Measurements from ENCODE around the gene MOB1B.
"Not testable (repeated sequence)": the region's sequence is repeated elsewhere in the genome, so short reads cannot be mapped to it uniquely, and the experiment has no call there.

The MOB1B gene

GRCh38 chr4:70969076-70969475 lies 66.9 kb downstream of the MOB1B start:
- H3K27ac Mint-ChIP-seq: no peak overlapping the region
- no peaks in the 10 kb centered on the region for H3K27me3 Mint-ChIP-seq
- no peak overlapping the region for H3K4me3 Mint-ChIP-seq
- peaks cover 4% of the 10 kb centered on the region for H3K4me1 Mint-ChIP-seq (ENCODE audit: low read depth)
- peaks cover 10% of the 10 kb centered on the region for H3K36me3 Mint-ChIP-seq (ENCODE audit: low read depth)
- no peaks in the 10 kb centered on the region for H3K9me3 Mint-ChIP-seq

DNA sequence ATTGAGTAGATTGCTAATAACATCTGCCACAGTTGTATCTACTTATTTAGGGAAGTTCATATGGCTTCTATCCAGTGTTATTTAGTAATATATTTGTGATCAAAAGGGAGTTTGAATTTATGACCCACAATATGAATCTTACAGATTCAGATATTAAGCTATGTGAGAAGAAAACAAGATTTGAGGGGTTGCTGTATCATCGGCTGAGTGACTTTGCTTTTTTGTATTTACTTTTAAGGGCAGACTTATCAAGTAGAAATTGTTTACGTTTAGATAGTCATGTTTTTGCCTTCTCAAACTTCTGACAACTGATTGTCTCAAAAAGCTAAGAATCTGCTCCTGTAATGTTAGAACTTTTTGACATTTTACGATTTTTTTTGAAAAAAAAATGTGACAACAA lies 74.1 kb downstream of the MOB1B start:
- no peaks in the 10 kb centered on the region for H3K27me3 Mint-ChIP-seq
- no peak overlapping the region for H3K27ac Mint-ChIP-seq
- H3K36me3 Mint-ChIP-seq (ENCODE audit: low read depth): peaks cover 26% of the 10 kb centered on the region
- peaks cover 4% of the 10 kb centered on the region for H3K4me1 Mint-ChIP-seq (ENCODE audit: low read depth)
- H3K9me3 Mint-ChIP-seq: no peaks in the 10 kb centered on the region
- H3K4me3 Mint-ChIP-seq: no peak overlapping the region

DNA sequence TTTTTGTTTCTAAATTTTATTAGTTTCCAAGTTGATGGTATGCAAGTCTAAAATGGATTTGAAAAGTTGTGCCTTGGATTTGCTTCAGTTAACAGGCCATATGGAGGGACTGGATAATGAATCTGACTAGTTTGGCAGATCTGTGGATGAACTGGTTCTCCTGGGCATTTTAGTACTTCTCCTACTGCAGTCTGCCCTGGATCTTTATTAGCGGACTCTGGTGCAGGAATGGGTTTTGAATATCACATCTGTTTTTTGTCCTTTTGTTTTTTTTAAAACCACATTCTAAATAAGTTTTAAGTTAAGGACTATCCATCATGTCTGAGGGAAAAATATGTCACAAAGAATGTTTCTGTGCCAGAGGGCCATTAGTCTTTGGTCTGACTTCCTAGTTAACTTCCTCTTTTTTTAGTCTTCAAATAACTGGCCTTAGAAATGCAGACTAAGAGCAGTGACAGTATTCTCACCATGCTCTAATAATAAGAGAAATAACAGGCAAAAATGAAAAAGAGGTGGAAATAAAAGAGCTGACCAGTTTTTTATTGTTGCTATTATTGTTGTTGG lies 77.4 kb downstream of the MOB1B start:
- no peaks in the 10 kb centered on the region for H3K27me3 Mint-ChIP-seq
- peaks cover 18% of the 10 kb centered on the region for H3K36me3 Mint-ChIP-seq (ENCODE audit: low read depth)
- H3K9me3 Mint-ChIP-seq: no peaks in the 10 kb centered on the region
- no peaks in the 10 kb centered on the region for H3K4me1 Mint-ChIP-seq (ENCODE audit: low read depth)
- no peak overlapping the region for H3K27ac Mint-ChIP-seq
- no peak overlapping the region for H3K4me3 Mint-ChIP-seq

GRCh38 chr4:70980196-70980595 lies 78.0 kb downstream of the MOB1B start:
- peaks cover 17% of the 10 kb centered on the region for H3K36me3 Mint-ChIP-seq (ENCODE audit: low read depth)
- no peaks in the 10 kb centered on the region for H3K4me1 Mint-ChIP-seq (ENCODE audit: low read depth)
- no peaks in the 10 kb centered on the region for H3K27me3 Mint-ChIP-seq
- no peak overlapping the region for H3K4me3 Mint-ChIP-seq
- H3K9me3 Mint-ChIP-seq: no peaks in the 10 kb centered on the region
- no peak overlapping the region for H3K27ac Mint-ChIP-seq

GRCh38 chr4:70984106-70984505 lies 81.9 kb downstream of the MOB1B start:
- Mint-ChIP-seq H3K27me3 (no peaks in the 10 kb centered on the region), H3K27ac (no peak overlapping the region), H3K36me3 (ENCODE audit: low read depth) (peaks cover 4% of the 10 kb centered on the region), H3K9me3 (no peaks in the 10 kb centered on the region), H3K4me3 (no peak overlapping the region), H3K4me1 (ENCODE audit: low read depth) (no peaks in the 10 kb centered on the region)

GRCh38 chr4:70984589-70984988 lies 82.4 kb downstream of the MOB1B start:
- Mint-ChIP-seq H3K36me3 (ENCODE audit: low read depth) (peaks cover 2% of the 10 kb centered on the region), H3K4me1 (ENCODE audit: low read depth) (no peaks in the 10 kb centered on the region), H3K9me3 (no peaks in the 10 kb centered on the region), H3K27me3 (no peaks in the 10 kb centered on the region), H3K27ac (no peak overlapping the region), H3K4me3 (no peak overlapping the region)

GRCh38 chr4:70991596-70991995 lies 89.4 kb downstream of the MOB1B start:
- Mint-ChIP-seq H3K27me3 (no peaks in the 10 kb centered on the region), H3K4me3 (no peak overlapping the region), H3K9me3 (no peaks in the 10 kb centered on the region), H3K36me3 (ENCODE audit: low read depth) (peaks cover 21% of the 10 kb centered on the region), H3K27ac (no peak overlapping the region), H3K4me1 (ENCODE audit: low read depth) (peaks cover 32% of the 10 kb centered on the region)

DNA sequence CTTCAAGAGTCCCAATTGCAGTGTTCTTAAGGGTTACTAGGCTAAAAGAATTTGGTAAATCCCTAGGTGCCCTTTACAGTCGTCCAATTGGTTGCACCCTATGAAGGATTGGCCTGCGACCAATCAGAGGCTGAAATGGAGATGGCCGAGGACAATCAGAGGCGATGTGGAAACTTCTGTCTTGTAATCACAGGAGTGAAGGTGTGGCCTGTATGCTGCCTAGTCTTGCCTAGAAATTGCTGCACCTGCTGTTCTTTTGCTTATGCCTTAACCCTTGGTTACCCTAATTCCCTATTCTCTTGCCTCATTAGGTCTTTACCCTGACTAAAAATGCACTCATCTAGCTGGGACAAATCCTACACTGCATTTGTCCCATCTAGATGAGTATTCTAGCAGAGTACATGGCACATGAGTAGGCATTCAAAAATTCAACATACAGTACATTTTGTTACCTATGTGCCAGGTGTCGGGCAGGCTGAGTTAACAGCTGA lies 90.3 kb downstream of the MOB1B start:
- H3K9me3 Mint-ChIP-seq: no peaks in the 10 kb centered on the region
- H3K27me3 Mint-ChIP-seq: no peaks in the 10 kb centered on the region
- H3K27ac Mint-ChIP-seq: peak overlapping the region; percentile 94
- H3K4me1 Mint-ChIP-seq (ENCODE audit: low read depth): peaks cover 40% of the 10 kb centered on the region
- peak overlapping the region; percentile 95 for H3K4me3 Mint-ChIP-seq
- peaks cover 25% of the 10 kb centered on the region for H3K36me3 Mint-ChIP-seq (ENCODE audit: low read depth)

DNA sequence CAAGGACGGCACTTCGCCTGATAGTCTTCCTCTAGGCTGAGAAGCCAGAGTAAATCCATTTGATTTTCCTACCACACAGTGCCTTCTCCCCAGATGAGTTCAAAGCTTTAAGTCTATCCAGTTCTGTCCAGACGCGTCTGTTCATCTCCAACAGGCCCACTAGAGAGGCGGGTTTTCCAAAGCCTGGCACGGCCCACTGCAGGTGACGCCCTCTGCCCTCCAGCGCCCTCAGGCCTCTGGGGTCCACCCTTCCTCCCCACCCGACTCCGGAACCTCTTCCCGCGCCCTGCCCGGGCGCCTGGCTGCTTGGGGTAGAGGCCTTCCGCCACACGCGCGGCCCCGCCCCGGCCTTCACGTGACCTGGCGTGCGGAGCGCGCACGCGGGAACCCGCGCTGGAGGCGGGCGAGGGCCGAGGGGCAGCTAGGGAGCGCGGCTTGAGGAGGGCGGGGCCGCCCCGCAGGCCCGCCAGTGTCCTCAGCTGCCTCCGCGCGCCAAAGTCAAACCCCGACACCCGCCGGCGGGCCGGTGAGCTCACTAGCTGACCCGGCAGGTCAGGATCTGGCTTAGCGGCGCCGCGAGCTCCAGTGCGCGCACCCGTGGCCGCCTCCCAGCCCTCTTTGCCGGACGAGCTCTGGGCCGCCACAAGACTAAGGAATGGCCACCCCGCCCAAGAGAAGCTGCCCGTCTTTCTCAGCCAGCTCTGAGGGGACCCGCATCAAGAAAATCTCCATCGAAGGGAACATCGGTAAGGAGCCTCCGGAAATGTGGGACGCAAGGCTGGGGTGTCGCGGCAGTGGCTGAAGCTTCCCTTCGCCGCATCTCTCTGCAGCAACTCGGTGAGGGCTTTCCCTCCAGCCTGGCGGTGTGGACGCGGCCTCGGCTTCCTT lies 91.3 kb downstream of the MOB1B start, which contains the start of gene DCK:
TSS of gene DCK (plus strand) at position 469 of the 888 bp plus-strand sequence. CDS start at position 656, 187 bp downstream.
- H3K4me1 Mint-ChIP-seq (ENCODE audit: low read depth): peaks cover 49% of the 10 kb centered on the region
- peaks cover 34% of the 10 kb centered on the region for H3K36me3 Mint-ChIP-seq (ENCODE audit: low read depth)
- H3K27ac Mint-ChIP-seq: peak within 1 kb of the TSS; percentile 94
- no peaks in the 10 kb centered on the region for H3K27me3 Mint-ChIP-seq
- peak within 1 kb of the TSS; percentile 95 for H3K4me3 Mint-ChIP-seq
- H3K9me3 Mint-ChIP-seq: no peaks in the 10 kb centered on the region

GRCh38 chr4:70994069-70994366 lies 91.8 kb downstream of the MOB1B start:
- no peaks in the 10 kb centered on the region for H3K27me3 Mint-ChIP-seq
- peaks cover 53% of the 10 kb centered on the region for H3K4me1 Mint-ChIP-seq (ENCODE audit: low read depth)
- peak overlapping the region; percentile 95 for H3K4me3 Mint-ChIP-seq
- no peaks in the 10 kb centered on the region for H3K9me3 Mint-ChIP-seq
- peaks cover 40% of the 10 kb centered on the region for H3K36me3 Mint-ChIP-seq (ENCODE audit: low read depth)
- H3K27ac Mint-ChIP-seq: peak overlapping the region; percentile 88

DNA sequence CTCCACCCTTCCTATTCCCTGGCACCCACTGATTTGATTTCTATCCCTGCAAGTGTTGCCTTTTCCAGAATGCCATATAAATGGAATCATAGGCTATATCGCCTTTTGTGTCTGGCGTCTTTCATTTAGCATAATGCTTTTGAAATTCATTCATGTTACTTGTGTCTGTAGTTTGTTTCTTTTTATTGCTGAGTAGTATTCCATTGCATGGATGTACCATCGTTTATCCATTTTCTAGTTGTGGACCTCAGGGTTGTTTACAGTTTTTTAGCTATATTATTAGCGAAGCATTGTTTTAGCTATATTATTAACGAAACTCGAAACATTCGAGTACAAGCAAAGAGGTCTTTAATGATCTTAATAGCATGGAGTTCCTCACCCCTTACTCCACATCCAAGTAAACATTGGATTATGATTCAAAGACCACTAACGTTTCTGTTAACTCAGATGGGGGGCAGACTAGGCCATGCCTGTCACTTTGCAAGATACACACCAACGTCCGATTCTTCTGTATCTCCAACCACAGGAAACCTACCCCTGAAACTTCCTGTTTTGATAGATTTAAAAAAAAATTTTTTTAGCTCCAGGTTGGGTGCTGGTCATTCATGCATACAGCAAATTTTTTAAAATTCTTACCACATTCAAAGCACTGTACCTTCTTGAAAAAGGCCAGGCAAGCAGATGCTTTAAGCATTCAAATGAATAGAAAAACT lies 92.4 kb downstream of the MOB1B start:
- peak overlapping the region; percentile 95 for H3K4me3 Mint-ChIP-seq
- peaks cover 45% of the 10 kb centered on the region for H3K36me3 Mint-ChIP-seq (ENCODE audit: low read depth)
- peak overlapping the region; percentile 88 for H3K27ac Mint-ChIP-seq
- H3K9me3 Mint-ChIP-seq: peaks cover 1% of the 10 kb centered on the region
- H3K27me3 Mint-ChIP-seq: no peaks in the 10 kb centered on the region
- peaks cover 59% of the 10 kb centered on the region for H3K4me1 Mint-ChIP-seq (ENCODE audit: low read depth)

DNA sequence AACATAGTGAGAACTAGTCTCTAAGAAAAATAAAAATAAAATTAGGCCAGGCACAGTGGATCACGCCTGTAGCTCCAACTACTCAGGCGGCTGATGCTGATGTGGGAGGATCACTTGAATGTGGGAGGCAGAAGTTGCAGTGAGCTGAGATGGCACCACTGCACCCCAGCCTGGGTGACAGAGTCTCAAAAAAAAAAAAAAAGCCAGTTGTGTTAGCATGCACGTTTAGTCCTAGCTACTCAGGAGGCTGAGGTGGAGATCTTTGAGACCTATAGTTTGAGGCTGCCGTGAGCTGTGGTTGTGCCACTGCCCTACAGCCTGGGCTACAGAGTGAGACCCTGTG lies 93.8 kb downstream of the MOB1B start:
- peaks cover 60% of the 10 kb centered on the region for H3K36me3 Mint-ChIP-seq (ENCODE audit: low read depth)
- peaks cover 6% of the 10 kb centered on the region for H3K9me3 Mint-ChIP-seq
- peak overlapping the region; percentile 88 for H3K27ac Mint-ChIP-seq
- H3K27me3 Mint-ChIP-seq: no peaks in the 10 kb centered on the region
- peak overlapping the region; percentile 95 for H3K4me3 Mint-ChIP-seq
- H3K4me1 Mint-ChIP-seq (ENCODE audit: low read depth): peaks cover 73% of the 10 kb centered on the region

GRCh38 chr4:70997036-70997435 lies 94.9 kb downstream of the MOB1B start:
- Mint-ChIP-seq H3K4me1 (ENCODE audit: low read depth) (peaks cover 84% of the 10 kb centered on the region), H3K27ac (peak overlapping the region; percentile 88), H3K27me3 (no peaks in the 10 kb centered on the region), H3K9me3 (peaks cover 8% of the 10 kb centered on the region), H3K4me3 (peak overlapping the region; percentile 95), H3K36me3 (ENCODE audit: low read depth) (peaks cover 70% of the 10 kb centered on the region)

DNA sequence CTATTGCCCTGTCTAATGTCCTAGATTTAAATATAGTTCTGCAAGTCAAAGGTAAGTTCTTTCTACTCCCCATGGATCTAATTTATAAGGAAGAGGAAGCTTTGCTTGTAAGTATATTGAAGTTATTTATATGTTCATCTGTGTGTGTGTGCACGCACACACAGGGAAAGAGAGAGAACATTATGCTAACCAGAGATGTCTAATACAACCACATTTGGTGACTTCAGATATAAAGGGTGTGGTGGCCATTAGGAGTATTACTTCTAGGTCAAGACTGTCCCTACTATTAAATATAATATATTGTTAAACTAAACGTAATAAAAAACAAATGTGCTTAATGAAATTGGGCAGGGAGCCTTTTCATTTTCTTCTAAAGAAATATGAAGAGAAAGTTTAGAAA lies 95.4 kb downstream of the MOB1B start:
- no peaks in the 10 kb centered on the region for H3K27me3 Mint-ChIP-seq

GRCh38 chr4:70999639-71000038 lies 97.5 kb downstream of the MOB1B start:
- H3K36me3 Mint-ChIP-seq (ENCODE audit: low read depth): peaks cover 82% of the 10 kb centered on the region
- H3K4me1 Mint-ChIP-seq (ENCODE audit: low read depth): peaks cover 97% of the 10 kb centered on the region
- not testable (repeated sequence) for H3K4me3 Mint-ChIP-seq, H3K27ac Mint-ChIP-seq, H3K27me3 Mint-ChIP-seq, H3K9me3 Mint-ChIP-seq

More for the DNA sequence above, 95.4 kb downstream of the MOB1B start:
- Mint-ChIP-seq H3K9me3 (peaks cover 8% of the 10 kb centered on the region), H3K36me3 (ENCODE audit: low read depth) (peaks cover 74% of the 10 kb centered on the region), H3K4me3 (peak overlapping the region; percentile 95), H3K4me1 (ENCODE audit: low read depth) (peaks cover 87% of the 10 kb centered on the region), H3K27ac (peak overlapping the region; percentile 88)

Measured in stimulated activated naive CD8-positive, alpha-beta T cell treated with anti-CD3 and anti-CD28 coated beads, Interleukin-15, Interleukin-2, amounts not matched to agents 100 ng/mL and 50 ng/mL, for 24 hours (primary cell).